ENCODE data around the gene TRPM3.

The TRPM3 gene

DNA sequence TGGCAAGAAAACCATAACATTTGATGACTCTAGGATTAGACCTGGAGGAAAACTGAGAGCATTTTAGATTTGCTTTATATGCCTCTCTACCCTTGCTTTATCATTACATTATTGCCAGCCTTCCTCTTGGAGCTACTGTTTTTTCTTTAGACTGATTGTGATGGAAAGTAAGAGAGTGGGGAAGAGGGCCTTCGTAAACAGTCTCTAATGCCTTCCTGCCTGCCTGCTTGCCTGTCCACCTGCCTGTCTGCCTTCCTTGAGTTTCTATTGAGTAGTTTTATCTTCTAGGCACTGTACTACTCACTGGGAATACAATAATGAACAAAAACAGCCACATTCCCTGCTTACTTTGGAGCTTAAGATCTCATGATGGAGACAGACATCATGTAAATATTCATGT is 189.3 kb downstream of the TRPM3 start:
- TF ChIP-seq CTCF (IDR thresholded peaks at IDR 0.05; ENCODE audit: extremely low read depth, missing control alignments): no peak
- DNase-seq (ENCODE audit: low spot score): no peak

GRCh38 chr9:70927530-70927929 is 193.9 kb downstream of the TRPM3 start:
- no peak for DNase-seq (ENCODE audit: low spot score)
- no peak for TF ChIP-seq CTCF (IDR thresholded peaks at IDR 0.05; ENCODE audit: extremely low read depth, missing control alignments)

GRCh38 chr9:70924895-70925547 is 196.4 kb downstream of the TRPM3 start:
- TF ChIP-seq CTCF (IDR thresholded peaks at IDR 0.05; ENCODE audit: extremely low read depth, missing control alignments): peak; percentile 58
- DNase-seq (ENCODE audit: low spot score): peak; percentile 22

DNA sequence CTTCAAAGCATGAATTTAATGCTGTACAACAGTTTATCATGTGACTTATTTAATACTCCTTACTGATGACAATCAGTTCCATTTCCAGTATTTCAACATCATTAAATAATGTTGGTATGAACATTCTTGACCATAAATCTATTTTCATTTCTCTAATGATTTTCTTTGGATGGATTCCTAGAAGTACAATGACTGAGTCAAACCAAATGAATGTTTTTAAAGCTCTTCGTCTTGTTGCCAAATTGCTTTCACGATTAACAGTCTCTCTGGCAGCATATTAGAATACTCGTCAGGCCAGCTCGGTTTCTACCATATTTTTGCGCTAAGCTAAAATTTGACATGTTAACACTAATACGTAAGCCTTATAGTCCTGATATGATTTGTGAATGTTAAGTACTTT is 197.0 kb downstream of the TRPM3 start:
- TF ChIP-seq CTCF (IDR thresholded peaks at IDR 0.05; ENCODE audit: extremely low read depth, missing control alignments): no peak
- no peak for DNase-seq (ENCODE audit: low spot score)

- TF ChIP-seq CTCF (IDR thresholded peaks at IDR 0.05; ENCODE audit: extremely low read depth, missing control alignments): no peak
- no peak for DNase-seq (ENCODE audit: low spot score)
Measured at GRCh38 chr9:70923961-70924360, 197.5 kb downstream of the TRPM3 start.

DNA sequence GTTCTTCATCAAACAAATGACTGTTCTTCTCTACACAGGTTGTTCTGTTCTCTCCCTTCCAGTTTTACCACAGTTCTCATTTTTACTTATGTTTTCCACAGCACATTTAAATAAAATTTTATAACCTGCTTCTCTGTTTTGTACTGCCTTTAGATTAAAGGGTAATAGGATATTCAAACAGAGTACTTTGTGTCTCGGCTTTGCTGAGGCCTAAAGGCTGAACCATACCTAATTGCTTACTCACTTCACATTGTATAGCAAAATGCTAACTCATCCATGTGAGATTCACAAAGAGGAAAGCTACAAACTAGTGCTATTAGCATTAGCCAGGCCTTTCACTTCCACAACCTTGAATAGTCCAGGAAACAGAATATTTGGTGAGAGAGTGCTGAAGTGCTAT is 200.3 kb downstream of the TRPM3 start:
- TF ChIP-seq CTCF (IDR thresholded peaks at IDR 0.05; ENCODE audit: extremely low read depth, missing control alignments): no peak
- DNase-seq (ENCODE audit: low spot score): no peak

DNA sequence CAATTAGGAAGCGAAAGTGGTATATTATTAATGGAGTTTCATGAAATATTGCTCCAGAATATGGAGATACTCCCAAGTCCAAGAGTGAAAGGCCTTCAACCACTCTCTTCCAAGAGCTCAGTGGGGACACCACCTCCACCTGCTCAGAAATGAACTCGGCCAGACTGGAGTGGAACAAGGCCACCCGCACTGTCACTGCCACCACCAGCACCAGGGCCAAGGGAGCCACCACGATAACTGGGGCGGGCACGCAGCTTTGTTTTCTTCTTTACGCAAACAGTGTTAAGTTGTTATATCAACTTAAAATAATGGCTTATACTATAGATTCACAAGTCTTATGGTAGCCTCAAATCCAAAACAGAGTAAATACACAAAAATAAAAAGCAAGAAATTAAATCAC is 204.1 kb downstream of the TRPM3 start:
- DNase-seq (ENCODE audit: low spot score): no peak
- TF ChIP-seq CTCF (IDR thresholded peaks at IDR 0.05; ENCODE audit: extremely low read depth, missing control alignments): no peak

All from GM20000 (cell line).